Loucy (cell line): Measurements from ENCODE around the gene OSBPL2.

Experiments used
- EZH2phosphoT487 ChIP-seq: fragments of 200-600 bp; IDR thresholded peaks from 2 replicates; pipeline ENCODE4 v1.6.1; 2018; ENCODE audit warnings: antibody characterized with exemption, mild to moderate bottlenecking, moderate library complexity, borderline replicate concordance
- TF ChIP-seq, protein P1 (sequence below): fragments of 200-600 bp; sonication (generic); conservative IDR thresholded peaks from 2 replicates; pipeline ENCODE4 v1.5.1; 2014; ENCODE audit warnings: mild to moderate bottlenecking, antibody characterized with exemption, low read length

GRCh38 chr20:62230696-62231095, 7.6 kb upstream of the OSBPL2 start:
- no peak for TF ChIP-seq EZH2phosphoT487
- TF ChIP-seq, protein P1, sequence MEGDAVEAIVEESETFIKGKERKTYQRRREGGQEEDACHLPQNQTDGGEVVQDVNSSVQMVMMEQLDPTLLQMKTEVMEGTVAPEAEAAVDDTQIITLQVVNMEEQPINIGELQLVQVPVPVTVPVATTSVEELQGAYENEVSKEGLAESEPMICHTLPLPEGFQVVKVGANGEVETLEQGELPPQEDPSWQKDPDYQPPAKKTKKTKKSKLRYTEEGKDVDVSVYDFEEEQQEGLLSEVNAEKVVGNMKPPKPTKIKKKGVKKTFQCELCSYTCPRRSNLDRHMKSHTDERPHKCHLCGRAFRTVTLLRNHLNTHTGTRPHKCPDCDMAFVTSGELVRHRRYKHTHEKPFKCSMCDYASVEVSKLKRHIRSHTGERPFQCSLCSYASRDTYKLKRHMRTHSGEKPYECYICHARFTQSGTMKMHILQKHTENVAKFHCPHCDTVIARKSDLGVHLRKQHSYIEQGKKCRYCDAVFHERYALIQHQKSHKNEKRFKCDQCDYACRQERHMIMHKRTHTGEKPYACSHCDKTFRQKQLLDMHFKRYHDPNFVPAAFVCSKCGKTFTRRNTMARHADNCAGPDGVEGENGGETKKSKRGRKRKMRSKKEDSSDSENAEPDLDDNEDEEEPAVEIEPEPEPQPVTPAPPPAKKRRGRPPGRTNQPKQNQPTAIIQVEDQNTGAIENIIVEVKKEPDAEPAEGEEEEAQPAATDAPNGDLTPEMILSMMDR = no peak
